Measurements from ENCODE around the gene KAT7.

KAT7 gene

DNA sequence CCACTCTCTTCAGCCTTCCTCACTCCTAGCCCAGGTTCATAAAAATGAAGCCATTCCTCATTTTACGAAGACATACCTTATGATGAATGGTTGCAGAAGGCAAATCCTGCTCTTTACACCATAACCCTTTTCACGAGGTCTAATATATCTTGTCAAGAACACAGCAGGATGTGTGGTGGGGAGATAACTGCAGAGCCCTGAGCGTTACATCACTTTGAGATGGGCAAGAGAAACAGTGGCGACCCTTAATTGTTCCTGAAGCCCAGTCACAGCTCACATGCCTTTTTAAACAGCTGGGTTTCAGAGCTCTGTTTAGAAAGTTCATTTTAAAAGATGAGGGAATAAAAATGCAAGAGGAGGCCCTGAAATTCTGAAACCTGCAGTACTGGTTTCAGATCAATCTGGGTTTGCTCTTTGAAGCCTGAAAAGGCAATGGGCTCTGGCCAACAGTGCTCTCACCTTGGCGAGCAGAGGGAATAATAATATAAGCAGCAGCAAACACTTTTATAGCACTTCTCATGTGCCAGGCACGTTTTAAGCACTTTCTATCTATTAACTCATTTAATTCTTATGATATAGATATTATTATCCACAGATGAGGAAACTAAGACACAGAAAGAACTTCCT is 27.4 kb upstream of the KAT7 start:
- no peak for DNase-seq

DNA sequence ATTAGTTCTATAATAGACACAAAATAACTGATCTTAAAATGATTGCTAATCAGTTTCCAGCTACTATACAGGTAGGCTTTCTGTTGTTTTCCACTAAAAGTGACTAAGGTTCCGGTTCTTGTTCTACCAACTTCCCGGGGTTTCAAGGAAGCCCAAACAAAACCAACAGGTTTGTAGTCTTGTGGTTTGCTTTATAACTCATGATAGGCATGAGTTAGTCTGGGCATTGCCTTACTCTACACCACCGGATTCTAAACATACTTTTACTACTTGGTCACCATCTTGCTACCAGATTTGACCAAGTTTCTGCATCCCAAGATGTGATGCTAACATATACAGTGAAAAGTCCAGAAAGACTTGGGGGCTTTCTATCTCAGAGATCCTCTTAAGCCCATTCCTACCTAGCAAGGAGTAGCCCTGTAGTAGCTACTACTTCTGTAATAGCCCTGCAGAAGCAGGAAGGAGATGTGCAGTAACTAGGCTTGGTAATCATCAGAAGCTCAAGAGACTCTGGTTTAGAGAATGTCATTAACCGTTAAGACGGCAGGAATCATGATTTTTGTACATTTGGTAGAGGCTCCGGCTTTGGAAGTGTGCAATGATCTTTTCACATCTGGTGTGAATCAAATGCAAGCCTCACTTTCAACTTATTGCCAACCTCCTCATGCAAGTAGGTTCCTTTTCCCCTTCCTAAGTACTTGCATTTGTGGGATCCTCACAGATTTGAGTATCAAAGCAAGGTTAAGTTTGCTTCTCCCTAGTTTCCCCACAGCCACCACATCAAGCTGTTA is 26.1 kb upstream of the KAT7 start:
- no peak for DNase-seq

DNA sequence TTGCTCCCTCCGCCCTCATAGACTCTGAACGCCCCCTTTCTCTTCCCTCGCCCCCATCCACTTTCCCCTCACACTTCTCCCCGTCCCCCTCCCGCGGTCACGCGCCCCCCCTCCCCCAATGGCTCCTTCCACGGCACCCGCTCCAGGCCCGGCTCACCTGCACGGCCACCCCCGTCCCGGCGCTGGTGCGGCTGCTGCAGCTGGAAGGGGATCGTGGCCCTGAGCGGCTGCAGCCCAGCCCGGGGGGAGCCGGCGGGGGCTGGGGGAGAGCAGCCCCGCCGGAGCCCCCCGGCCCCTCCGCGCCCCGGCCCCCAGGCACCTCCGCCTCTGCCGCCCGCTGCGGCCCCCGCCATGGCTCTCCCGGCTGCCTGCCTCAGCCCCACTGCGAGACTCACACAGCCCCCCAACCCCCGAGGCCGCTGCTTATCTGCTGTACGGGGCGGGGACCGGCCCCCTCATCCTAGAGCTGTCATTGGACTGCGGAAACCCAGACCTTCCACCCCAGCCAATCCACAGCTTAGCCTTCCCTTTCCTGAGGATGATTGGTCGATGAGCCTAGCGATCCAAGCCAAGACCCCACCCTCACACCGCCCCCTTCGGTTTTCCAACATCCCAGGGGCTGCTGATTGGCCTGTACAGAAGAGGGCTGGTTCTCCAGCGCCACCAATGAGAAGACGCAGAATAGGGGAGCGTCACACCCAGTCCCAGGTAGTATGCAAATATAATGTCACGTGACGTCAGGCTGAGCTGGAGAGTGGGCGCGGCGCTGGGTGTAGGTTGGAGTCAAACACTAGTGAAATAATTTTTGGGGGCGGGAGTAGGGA is 24.5 kb upstream of the KAT7 start, which contains the start of gene FAM117A:
TSS of gene FAM117A (minus strand) at position 397 of the 824 bp plus-strand sequence. CDS start at position 353, 44 bp downstream.
- DNase-seq, result peak; percentile 96

DNA sequence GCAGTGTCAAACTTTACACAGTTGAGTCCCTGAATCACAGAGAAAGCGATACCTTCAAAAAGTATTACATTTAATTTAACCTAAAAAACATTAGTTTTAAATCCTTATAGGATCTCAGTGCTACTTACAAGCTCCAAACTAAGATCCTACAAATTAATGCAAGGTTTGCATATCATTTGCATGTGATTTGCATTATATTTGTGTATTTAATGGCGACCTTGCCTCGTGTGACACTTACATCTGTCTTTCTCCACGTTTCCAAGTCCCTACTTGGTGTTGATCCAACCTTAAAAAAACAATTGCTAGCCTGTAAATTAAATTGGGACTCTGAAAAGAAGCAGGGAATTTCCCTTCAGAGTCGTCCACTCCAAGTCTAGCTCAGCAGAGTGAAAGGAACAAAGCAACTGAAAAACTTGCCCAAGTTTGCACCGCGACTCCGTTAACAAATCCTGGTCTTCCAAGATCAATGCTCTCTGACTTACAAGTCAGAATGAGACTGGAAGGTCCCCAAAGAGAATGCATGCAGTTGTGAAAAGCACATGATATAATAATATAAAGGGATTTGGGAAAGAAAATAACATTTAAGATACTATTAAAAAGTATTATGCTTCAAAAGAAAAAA is 23.8 kb upstream of the KAT7 start:
- DNase-seq, result no peak

DNA sequence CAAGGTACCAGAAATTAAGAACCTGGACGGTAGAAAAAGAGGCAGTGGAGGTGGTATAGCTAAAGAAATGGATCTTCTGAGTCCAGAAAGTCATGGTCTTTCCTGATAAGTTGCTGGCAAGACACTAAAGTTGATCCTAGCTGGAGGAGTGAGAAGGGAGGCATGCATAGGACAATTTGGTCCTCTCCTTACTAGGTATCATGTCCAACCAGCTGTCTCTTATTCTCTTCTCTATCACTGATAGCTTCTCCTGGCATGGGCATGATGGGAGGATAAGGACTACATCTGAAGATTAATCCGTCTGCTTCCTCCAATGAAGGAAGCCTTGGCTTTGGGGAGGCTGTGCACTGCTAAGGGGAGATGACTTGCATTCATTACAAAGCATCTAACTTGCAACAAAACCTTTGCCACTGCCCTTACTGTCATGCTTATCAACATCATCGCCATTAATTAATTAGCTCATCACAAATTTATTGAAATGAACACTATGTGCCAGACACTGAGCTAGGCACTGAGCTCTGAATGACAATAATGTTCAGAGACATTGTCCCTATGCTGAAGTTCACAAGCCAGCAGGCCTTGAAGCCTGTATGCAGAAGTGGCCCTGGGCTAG is 21.5 kb upstream of the KAT7 start:
- DNase-seq, result no peak

DNA sequence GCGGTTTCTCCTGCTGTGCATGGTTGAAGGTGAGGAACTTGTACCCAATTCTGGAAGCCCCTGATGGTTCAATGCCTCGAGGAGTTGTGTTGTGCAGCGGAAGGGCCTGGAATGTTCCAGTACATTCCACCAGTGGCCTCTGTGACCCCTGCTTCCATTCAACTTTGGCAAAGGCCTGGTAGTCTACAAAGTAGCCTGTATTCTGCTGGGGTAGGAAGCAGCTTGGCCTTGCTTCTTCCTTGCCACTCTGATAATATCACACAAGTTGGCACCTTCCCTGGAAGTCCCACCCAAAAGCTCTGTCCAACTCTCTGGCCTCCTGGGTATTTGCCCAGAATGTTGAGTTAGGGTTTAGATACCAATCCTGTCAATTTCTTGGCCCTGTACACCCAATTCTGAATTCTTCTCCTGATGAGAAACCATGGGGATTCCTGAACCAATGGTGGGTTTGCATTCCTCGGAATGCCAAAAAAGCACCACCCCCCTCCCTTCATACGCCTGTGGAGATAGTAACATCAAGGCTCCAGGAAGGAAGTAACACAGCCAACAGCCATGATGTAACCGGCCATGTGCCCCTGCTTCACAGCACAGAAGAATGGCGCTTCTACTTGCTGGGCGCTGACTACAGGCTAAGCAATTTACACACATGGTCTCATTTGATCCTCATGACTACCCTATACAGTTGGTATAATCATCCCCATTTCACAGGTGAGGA is 12.8 kb upstream of the KAT7 start:
- DNase-seq, result no peak

DNA sequence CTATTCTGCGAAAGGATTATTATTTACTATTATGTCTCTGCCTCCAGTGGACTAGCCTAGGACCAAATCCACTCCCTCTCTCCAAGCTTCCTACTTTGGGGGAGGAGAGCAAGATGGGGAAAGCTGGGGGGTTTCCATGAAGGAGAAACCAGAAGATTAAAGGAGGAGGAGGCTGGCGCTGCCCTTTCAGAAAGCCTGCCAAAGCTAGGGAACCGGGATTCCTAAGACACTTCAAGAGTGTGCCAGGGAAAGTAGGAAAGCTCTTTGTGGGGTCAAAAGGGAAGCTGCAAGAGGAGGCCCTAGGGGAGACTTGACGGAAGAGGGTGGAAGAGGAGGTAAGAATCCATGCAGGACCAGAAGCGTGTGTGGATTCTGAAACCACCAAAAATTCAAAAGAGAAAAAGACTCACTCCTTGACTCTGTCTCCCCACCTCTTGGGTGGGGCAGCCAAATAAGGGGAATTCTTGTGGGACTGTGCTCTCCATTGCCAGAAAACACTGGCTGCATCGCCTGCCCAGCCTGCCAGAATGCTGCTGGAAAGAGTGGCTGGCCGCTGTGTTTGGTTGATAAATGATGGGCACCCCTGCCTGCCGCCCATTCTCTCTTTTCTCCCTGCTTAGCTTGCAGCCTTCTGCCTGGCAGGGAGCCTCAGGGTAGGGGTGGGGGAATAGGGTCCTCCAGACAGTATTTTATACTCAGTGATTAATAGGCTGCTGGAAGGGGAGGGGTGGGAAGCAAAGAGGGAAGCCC is 11.8 kb upstream of the KAT7 start:
- DNase-seq, result no peak

DNA sequence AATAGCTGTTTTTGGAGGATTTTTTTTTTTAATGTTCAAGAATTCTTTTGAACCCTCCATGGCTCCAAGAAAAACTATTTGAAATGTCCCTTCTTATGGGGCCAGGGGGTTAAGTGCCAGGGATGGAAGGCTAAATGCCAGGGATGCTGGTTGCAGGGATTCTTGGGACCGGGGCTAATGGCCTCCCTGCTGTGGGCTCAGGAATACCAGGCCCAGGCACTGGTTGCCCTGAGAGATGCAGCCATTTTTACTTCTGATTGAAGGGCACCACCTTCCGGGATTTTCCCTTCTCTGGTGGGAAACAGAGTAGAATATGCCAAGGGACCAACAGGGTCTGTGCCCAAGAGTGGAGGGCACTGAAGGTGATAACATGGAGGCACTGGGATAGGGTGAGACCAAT is 10.9 kb upstream of the KAT7 start:
- DNase-seq, result no peak

DNA sequence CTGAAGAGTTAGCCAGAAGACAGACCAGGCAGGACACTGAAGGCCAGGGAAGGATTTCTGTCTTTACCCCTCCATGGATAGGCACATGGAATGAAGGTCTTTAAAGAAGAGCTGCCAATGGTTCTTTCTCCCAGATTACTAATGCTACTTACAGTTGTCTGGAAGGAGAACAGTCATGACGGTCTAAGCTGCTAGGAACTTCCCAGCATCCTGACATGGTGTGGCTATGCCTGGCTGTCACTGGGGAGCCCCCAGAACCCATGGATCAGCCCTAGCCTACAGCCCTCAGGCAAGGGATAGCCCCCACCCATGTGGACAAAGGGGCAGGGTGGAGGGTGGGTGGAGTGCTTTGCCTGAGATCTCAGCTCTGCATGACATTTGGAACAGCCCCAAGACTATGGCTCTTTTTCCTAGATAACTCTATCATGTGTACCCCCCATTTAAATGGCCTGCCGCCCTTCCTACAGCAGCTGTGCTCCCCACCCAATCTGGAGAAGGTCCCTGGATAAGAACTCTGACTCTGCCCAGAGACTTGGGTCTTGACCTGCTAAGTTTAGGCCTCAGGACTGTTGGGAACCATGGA is 9.2 kb upstream of the KAT7 start:
- no peak for DNase-seq

DNA sequence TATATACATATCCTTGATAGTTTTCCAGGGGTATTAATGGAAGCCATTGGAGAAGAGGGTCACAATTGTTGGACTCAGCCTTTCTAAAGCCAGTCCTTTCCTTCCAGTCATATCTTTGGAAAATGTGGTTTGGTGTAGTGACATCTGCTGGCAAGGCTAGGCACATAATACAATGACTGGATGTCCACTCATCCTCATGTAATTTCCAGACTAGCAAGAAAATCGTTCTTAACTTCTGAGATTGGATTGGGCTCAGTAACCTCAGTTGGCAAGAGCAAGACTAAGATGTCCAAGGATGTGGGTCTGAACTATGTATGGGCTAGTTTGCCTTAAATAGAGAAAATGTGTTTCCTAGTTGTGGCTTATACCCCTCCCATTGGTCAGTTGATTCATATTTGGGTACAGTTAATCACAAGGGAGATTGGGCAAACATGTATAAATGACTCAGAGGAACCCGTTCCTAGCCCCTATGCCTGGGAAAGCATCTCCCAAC is 8.7 kb upstream of the KAT7 start:
- no peak for DNase-seq

DNA sequence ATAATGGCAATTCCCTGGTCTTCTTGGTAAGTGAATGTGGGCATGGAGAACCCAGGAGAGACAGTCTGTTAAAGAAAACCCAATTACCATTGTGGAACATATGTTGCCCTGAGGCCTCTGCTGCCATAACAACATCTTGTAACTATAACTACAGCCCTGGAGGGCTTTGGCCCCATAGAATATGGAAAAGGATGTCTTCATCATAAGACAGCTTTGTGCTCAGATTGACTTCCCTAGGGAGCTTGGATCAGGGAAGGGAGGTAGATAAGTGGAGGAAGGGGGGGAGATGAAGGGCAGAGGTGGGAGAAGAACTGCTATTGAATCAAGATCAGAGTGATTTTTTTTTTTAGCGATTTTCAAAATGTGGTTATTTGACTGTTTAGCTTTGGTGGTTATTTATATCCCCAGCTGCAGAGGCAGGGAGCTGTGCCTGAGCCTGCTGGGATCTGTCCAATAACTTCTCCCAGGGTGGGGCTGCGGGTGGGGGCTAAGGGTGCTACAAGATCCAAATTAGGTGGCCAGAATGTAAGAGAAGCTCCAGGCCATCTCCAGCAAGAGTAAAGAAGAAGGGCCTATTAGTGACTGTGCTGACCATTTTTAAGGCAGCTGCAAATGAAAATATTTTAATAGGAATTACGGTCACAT is 5.3 kb upstream of the KAT7 start:
- no peak for DNase-seq

DNA sequence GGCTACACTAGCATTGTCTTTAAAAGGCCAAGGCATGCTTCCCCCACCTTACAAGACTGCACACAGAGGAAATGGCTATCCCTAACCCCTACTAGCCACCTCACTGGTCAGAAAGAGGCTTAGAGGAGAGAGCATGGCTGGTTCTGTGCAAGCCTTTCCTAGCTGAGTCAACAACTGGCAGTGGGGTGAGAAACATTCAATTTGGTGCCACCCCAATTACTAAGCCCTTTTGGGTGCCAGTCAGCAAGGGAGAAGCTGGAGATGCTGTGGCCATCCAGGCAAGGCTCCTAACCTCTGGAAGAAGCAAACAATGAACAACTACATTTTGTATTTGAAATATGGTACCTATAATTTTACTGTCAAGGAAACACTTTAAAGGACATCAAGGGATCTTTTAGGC is 4.7 kb upstream of the KAT7 start:
- DNase-seq, result no peak

DNA sequence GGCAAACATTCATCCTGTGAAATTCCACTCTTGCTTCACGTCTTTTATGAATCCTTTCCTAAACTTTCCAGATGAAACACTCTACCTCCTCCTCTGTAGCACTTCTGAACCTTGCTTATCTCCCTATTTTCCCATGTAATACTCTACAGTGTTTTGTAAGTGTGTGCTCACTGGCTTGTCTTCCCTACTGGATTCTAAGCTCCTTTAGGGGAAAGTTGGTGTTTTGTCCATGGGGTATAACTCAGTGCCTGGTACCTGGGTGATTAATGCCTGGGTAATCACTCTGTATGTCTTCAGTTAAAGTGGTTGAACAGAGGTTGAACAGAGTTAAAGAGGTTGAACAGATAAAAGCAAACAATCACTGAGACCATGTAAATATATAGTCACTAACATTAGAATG is 3.8 kb upstream of the KAT7 start:
- DNase-seq, result no peak

DNA sequence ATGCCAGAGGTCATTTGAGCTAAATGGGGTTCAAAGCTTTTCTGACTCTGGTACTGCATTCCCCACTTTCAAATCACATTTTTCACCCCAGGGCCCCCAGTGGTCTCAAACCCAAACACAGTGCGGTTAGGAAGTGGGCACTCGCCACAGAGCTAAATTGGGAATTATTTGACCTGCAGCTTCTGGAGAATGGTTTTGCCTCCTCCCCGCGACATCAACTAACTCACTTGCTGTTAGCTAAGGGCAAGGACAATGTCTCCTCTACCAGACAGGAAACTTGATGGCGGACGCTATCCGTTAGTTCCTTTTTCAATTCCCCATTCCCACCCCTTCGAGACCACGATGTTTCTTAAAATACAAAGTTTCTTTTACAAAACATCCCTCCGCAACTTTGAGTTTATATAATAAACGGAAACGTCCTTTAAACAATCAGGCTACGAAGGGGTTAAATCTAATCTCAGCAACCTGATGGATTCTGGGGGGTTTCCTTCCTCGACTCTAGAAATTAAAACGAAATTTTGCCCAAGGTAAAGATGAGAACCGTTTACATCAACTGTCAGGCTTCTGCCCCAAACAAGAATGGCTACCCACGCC is 500 bp upstream of the KAT7 start:
- DNase-seq, result peak; percentile 41

DNA sequence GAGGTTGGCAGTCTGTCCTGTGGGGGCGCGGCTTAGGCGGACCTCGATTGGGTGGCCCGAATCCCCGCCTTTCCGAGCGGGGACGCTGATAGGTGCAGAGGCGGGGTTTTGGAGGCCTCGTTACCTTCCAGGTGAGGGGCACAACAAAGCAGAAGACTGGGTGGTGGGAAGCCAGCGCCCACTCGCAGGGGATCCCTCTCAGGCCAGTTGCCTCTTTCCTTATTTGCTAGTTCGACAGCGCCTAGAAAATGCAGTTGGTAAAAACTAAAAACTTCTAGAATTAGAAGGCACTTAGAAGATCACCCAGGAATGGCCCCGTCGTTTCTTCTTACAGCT is 730 bp downstream of the KAT7 start:
- no peak for DNase-seq

DNA sequence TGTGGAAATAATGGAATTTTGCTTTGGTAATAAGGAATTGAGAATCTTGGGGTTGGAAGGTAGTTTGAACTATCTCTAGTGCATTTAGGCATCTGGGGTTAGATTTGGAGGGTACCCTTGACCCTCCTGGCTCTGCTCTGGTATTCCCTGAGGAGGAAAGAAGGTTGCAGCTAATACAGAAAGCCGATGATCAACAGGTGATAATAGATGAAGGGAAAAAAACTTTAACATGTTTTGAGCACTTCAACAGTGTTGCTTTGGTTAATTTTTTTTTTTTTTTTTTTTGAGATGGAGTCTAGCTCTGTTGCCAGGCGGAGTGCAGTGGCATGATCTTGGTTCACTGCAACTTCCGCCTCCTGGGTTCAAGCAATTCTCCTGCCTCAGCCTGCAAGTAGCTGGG is 4.8 kb downstream of the KAT7 start:
- no peak for DNase-seq

DNA sequence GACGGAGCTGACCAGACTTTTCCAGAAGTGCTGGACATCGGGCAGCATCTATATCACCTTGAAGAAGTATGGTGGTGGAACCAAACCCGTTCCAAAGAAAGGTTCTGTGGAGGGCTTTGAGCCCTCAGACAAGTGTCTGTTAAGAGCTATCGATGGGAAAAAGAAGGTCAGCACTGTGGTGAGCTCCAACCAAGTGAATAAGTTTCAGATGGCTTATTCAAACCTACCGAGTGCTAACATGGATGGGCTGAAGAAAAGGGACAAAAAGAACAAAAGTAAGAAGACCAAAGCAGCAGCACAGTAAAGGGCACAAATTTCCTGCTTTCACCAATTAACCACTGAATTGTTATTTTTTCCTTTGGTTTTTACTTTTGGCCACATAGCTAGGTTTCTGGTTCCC is 6.9 kb downstream of the KAT7 start:
- no peak for DNase-seq

DNA sequence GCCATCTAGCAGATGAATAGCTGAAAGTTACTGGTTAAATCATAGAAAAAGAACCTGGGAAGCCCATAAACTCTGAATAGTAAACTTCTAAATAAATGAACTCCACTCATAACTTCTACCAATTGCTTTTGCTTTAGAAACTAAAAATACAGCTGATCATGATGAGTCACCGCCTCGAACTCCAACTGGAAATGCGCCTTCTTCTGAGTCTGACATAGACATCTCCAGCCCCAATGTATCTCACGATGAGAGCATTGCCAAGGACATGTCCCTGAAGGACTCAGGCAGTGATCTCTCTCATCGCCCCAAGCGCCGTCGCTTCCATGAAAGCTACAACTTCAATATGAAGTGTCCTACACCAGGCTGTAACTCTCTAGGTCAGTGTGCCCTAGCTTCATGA is 9.7 kb downstream of the KAT7 start:
- DNase-seq, result no peak

DNA sequence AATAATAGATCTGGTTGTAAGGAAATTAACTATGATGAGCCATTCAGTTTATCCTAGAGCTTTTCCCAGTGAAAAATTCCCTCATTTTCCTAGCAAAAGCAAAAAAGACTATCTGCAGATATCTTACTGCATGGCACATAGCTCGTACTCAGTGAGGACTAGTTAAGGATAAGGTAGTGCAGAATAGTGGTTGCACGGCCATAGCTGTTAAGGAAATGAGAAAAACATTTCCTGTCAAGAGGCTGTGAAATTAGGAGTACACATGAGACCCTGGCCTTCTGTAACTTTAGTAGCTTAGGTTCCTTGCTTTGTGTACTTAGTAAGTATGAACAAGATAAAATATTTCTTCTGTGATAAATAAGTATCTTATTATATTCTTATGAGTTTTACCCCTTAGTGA is 10.3 kb downstream of the KAT7 start:
- no peak for DNase-seq

DNA sequence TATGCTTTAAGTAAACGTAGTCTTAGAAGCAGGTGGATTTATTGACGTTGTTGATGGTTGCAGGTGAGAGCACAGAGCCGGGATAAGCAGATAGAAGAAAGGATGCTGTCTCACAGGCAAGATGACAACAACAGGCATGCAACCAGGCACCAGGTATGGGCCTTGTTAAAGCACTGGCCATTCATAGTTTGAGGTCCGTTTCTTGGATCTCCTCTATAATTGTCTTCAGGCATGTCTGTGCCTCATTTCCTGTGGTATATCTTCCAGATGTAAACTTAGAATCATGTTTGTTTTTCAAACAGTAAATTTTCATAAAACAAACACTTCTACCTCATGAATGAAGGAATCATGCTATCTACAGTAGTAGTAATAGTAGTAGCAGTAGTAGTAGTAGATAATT is 20.6 kb downstream of the KAT7 start:
- DNase-seq, result no peak

Measured in stimulated activated CD8-positive, alpha-beta memory T cell treated with anti-CD3 and anti-CD28 coated beads, Interleukin-4, amount 100 ng/mL, for 48 hours (primary cell).